Stimulated activated CD8-positive, alpha-beta memory T cell treated with anti-CD3 and anti-CD28 coated beads, Interleukin-15, amount 100 ng/mL, for 24 hours (primary cell): Measurements from ENCODE around the gene DCP1B.

Experiments used
- DNase-seq: peaks from one replicate; pipeline ENCODE4 v3.0.0-alpha.2; 2020; ENCODE audit warnings: low read depth

Gene DCP1B

DNA sequence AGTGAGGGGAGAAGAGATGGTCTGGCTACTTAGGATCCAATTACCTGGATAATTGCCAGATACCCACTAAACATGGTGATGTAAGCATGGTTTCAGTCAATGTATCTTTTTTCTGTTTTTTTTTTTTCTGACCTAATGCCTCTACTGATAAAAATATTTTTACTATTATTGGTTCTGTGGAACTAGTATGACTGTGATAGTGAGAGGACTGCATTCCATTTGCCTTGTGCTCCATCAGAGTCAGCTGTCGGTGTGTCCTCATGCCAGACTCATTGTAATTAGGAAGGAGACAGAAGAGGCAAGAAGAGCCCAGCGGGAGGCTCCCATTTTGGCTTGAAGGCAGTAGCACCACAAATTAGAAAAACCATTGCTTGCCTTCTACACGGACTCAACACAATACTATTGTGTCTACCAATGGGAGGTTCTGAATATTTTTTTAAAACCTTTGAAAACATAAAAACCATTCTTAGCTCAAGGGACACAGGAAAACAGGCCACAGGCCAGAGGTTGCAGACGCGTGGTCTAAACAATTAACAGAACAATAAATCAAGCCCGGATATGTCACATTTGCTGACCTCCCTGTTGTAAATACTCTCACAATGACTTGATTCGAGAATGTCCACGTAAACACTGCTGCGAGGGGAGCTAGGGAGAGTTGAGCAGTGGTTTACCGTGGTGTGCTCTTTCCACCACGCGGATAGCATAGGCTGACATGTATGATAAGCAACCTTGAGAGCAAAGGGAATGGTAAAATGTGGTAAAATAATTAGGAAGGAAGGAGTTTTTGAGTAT lies 13.5 kb upstream of the DCP1B start:
- DNase-seq, result no peak

DNA sequence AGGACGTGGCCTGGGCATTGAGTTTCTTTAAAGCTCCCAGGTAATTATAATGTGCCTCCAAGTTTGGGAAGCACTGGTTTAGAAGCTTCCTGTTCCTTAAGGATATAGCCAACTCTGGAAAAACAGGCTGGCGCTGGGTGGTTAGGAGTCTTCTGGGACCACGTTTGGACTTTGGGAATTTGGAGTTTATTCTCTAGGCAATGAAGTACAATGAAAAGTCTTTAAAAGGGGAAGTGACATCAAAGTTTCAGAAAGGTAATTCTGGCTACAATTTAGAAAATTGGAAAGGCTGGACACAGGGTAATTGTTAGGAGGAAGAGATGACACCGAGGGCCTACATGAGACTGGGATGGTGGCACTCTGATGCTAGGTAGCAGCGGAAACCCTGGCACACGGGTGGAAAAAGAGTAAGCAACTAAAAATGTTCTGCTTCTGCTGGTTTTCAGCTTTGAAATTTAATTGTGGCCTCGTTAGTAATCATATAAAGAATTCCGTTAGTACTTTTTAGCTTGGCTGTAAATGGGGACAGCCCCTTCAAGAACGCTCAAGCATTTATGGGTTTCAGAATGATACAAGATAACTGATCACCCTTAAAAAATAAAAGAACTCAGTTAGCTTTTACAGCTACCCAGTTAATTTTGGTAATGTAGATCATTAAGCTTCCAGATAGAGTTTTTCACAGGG lies 12.7 kb upstream of the DCP1B start:
- no peak for DNase-seq

DNA sequence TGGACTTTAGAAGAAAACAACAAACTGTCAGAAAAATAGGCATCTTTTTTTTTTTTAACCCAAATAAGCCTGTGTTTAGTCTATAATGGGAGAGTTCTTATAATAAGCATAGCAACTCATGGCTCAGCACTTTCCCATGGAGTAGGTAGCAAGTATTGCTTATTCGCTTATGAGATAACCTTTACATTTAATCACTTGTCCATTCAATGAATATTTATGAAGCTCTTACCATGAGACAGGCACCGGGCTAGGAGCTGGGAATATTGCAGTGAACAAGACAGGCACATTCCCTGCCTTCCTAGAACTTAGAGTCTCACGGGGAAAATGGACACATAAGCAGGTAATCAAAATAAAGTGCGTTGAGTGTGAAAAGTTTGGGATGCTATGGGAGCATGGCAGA lies 10.0 kb upstream of the DCP1B start:
- no peak for DNase-seq

DNA sequence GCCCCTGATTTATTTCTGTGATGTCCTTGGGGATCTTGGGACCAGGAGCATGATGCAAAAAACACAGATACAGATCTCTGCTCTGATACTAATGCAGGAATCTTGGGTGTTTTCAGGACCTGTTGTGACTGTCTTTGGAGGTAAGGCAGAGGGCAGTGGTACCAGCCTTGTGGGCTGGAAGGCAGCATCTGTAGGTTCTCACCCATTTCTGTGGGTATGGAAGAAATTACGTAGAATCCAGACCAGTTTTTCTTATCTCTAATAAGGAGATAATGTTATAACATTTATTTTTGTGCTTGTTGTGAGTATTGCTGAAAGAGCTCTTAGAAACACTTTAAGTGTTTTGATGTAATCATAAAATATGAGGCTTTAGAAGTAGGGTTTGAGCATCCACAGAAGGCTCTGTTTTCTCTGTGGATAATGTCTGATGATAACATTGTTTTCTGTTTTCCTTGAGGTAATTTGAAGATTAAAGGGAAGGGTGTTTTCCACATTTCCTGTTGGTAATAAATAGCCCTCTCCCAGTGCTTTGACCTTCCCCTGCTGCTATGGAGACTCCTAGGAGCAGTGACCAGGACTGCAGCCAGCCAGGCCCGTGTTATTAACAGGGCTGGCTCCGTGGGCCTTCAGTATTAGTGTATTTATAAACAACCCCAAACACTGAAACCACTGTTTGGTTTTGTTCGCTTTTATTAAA lies 9.4 kb upstream of the DCP1B start:
- DNase-seq, result no peak

DNA sequence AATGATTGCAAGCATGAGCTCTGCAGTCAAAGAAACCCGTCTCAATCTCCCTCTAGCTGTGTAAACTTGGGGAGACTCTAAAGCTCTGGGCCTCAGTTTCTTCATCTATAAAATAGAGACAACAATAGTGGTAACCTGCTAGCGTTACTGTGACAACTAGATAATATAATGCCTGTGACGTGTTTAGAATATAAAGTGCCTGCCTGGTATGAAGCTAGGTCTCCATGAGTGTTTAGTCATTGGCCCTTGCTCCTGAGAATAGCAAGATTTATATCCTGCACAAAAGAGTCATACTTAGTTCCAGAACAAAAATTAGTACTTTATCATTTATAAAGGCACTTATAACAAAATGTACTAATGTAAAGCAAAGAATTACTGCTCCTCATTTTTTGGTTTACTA lies 8.8 kb upstream of the DCP1B start:
- DNase-seq, result no peak

DNA sequence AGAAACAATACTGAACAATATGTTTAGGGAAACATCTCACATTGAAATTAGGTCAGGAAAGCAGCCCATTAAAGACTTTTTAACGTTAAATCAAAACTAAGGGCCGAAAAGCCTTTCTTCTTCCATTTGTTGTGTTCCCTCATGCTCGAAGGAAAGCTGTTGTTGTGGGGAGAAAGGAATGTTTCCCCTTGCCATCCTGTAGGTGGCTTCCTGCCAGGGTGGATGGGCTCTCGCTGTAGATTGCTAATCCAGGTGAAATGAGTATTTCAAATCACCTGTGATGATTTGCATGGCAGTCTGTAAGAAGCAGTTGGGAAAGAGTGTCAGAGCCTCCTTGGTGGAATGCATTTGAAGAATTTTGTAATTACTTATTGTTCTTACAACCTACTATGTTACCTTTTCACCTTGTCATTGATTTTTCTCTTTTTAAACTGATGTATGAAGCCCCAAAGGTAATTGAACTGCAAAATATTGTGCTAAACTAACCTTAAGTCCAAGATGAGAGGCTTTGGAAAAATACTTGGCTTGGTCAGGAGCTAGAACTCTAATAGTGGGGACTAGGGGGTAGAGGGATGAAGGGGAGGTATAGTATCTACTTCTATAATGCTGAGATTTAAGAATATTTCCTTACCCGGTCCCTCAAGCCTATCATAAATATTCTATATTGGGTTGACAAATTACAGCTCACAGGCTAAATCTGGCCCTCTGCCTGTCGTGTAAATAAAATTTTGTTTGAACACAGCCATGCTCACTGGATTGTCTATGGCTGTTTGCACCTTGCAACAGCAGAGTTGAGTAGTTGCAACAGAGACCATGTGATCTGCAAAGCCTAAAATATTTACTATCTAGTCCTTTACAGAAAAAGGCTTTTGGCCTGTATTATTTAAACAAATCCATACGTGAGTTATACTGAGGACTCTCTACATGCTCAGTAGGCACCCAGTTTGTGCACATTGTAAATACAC lies 7.7 kb upstream of the DCP1B start:
- no peak for DNase-seq

DNA sequence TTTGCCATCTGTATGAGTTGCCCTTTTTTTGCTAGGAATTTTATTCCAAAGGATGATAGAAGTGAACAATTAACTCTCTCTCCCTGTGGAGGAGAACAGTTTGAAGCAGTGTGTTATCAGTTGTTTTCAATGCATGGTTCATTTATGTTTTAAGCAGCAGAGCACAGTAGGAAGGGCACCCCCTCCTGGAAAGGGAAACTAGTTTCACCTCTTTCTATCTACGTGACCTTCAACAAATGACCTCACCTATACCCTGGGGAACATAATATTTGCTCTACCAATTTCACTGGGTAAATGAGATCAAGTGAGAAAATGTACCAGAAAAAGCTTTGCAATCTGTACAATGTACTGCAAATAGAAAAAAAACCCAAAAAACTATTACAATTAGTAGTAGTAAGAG lies 5.4 kb upstream of the DCP1B start:
- DNase-seq, result no peak

DNA sequence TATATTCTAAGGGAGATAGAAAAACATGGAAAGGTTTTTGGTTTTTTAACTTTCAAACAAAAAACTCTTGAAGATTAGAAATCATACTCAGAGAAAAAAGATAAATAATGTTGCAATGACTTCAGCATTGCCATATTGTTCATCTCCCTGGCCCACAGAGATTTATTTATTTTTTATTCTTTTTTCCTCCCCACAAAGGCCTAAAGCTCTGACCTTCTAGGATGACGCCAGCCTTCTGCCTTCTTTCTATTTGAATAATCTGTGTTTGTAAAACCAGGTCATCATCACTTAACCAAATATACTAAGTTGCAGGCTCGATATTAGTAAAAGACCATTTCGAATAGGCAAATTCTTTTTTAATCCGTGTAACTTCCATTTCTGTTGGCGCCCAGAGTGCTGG lies 4.4 kb upstream of the DCP1B start:
- DNase-seq, result no peak

DNA sequence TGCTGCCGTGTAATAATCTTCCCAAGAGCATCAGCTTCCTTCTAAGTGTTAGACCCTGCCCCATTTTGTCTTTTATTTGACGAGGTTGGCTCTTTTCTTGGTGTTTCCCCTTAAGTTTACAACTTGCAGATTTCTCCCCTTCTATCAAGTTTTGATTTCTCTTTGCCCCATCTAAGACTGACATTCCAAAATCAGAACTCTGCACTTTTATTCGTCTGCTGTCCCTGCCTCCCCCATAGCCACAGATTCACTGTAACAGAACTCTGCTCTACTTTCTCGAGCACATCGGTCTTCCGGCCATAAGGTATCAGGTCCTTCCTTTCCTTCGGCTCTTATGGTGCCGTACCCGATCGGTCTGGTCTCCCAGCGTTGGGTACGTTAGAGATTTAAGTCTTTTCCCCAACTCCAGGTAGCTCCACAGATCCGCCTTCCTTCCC lies 563 bp downstream of the DCP1B start:
- no peak for DNase-seq

DNA sequence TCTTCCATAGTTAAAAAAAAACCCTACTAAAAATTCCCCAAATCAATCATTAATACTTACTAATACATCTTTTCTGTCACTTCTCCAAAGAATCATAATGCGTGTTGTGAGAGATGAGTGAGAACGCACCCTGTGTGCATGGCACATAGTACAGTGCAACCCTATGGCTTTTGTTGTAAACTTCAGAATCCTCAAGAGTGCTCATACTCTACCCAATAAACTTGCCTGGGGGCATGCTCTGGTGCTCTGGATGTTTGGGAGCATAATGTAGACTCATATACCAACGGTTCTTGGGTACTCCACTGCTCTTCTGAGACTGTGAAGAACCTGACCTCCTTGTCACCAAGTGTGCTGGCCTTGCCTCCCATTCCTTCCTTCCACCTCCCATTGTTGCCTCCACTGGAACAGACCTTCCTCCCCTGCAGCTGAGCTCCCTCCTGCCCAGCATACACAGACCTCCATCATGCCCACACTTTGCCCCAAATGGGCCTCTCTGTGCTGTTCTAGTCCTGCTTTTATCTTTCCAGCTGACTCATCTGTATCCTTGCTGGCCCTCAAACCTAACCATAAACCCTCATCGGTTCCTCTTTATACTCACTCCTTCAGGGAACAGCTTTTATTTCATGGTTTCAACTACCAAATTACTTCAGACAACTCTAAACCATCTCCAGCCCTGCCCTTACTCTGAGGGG lies 8.9 kb downstream of the DCP1B start:
- DNase-seq, result no peak

DNA sequence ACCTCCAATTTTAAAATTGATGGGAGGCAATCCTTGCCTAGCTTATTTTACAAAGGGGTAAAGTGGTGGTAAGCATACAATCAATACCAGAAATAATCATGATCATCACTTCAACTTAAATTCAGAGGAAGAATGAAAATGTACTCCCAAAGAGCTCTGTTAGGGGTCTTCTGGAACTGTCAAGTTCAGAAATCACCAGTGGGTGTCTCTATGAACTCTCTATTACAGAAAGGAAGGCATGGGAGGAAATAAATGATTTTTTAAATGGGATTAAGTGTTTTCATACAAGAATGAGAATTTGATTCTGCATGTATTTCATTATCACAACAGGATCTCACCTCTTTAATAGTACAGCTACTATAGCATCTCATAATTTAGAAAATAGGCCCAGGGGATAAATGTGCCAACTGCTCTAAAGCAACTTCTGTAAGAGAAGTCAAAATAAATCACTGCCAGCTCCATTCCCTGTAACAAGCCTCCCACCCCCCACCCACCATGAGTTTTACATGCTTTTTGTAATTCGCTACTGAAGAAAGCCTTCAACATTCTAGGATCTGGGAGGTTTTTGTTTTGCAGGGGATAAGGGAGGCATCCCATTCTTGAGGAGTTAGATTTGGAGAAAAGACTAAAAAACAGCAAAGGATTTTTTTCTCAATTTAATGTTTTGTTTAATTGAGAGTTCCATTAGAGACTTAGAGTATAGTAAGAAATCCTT lies 9.7 kb downstream of the DCP1B start:
- DNase-seq, result no peak

DNA sequence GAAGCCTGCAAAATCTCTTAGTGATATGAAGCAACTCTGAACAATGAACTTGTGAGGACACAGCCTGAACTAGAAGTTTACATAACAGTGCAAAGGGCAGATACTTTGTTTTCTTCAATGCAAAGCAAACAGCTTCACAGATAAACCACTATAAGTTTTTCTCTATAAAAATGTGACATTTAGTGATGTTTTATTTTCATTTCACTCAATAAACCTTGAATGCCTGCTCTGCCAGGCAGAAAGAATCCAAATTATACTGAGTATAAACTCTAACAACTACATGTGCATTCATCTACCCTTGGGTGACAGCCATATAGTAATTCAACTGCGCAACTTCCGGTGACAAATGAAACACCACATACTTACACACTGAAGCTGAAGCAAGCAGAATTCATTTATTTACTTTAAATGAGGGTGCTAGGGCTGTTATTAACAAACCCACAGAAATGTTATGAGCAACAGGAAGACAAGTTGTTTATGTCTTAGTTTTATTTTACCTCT lies 10.3 kb downstream of the DCP1B start:
- DNase-seq, result no peak

DNA sequence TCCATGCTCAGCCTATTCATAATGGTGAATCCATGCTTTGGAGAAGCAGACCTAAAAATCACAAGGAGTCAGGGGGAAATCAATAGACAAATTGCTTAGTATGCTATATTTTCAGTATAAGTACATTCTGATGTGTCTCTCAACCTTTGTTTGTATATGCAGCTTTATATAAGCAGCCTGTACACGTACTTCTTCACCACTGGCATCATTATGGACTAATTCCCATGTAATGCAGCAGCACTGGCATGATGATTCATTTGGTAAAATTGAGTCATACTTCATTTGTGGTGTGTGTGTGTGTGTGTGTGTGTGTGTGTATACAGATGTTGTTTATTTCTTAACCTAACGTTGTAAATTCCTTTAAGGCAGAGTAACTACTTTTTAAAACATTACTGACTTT lies 10.9 kb downstream of the DCP1B start:
- DNase-seq, result no peak

DNA sequence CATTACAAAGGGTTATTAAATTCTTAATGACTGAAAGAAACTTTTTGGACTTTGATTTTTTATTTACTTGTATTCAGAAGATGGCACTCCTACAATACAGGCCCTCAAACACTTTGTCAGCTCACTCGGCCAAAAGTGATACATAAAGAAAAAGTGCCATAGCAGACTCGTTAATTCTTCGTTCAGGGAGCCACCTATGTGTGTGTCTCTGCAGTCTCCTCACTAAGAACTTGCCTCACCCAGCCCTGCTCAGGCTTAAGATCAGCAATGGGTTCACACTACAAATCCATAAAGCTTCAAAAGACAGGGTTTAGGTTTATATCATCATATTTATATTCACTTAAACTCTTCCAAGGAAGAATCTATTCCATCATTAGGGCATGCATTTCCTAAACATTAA lies 11.5 kb downstream of the DCP1B start:
- no peak for DNase-seq

DNA sequence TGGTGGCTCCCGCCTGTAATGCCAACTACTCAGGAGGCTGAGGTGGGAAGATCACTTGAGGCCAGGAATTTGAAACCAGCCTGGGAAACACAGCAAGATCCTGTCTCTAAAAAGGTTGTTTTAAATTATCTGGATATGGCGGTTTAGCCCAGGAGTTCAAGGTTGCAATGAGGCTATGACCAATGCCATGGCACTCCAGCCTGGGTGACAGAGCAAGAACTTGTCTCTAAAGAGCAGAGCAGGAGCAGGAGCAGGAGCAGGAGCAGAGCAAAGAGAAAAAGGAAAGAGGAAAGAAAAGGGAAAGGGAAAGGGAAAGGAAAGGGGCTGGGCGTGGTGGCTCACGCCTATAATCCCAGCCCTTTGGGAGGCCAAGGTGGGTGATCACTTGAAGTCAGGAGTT lies 15.1 kb downstream of the DCP1B start:
- no peak for DNase-seq

DNA sequence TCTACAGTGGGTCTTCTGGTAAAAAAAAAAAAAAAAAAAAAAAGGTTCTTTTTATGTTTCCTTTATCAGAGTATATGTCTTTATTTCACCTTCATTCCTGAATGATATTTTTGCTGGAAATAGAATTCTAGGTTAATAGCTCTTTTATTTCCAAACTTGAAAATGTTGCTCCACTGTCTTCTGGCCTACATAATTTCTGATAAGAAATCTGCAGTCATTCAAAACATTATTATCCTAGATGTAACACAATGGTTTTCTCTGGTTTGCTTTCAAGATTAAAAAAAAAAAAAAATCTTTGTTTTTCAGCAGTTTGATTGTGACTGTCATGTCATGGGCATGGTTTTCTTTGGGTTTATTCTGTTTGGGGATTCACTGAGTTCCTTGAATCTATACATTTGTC lies 19.5 kb downstream of the DCP1B start:
- DNase-seq, result no peak

DNA sequence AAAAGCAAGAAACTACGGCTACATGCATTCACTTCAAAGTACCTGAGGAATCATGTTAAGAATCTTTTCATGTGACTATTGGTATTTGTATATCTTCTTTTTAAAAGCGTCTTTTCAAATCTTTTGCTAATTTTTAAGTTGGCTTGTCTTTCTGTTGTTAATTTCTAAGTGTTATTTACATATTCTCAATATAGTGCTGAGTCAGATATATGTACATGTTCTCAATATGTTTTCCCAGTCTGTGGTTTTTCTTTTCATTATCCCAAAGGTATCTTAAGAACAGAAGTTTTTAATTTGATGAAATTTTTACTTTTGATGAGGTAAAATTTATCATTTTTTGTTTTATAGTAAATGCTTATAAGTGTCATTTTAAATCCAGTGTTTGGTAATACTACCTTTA lies 24.0 kb downstream of the DCP1B start:
- DNase-seq, result no peak

DNA sequence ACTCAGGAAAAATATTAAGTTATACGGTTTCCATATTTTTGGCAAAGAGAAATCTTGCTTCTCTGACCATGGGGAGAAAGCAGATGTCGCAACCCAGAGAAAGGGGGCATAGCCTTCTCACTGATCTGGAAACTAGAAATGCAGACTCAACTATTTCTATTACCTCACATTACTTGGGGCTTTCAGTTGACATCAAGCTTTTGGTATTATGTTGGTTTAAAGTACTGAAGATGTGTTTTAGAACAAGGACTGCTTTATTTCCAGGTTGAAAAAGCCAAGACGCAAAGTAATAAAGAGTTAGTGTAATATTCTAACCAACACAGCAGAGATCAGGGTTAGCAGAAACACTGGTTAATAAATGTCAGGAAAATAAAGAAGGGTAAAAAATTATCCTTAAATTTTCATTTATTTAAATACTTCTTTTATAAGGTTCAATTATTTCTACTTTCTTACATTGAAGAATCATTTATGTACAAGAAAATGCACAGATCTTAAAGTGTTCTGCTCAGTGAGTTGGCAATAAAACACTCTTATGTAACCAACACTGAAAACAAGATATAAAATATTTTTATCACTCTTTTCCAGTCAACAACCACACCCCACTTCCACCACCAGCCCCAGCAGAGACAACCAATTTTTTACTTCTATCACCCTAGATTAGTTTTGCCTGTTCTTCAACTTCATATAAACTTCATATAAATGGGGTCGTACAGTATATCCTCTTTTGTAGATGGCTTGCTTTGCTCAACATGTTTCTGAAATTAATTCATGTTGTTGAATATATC lies 26.0 kb downstream of the DCP1B start:
- no peak for DNase-seq

DNA sequence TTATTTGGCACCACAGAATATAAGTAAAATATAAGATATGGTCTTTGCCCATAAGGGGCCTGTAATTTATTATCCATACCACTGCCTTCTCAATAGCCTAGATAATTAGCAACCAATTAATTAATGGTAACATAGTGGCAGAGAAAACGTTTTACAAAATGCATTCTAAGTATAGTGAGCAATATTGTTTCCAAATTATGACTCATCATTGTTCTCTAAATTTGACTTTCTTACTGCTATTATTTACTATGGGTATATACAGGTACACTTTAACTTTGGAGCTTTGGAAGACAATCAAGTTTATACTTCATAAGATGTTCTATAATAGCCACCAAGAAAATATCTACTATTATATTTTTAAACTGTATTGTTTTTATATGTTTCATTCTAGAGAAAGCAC lies 26.7 kb downstream of the DCP1B start:
- no peak for DNase-seq

DNA sequence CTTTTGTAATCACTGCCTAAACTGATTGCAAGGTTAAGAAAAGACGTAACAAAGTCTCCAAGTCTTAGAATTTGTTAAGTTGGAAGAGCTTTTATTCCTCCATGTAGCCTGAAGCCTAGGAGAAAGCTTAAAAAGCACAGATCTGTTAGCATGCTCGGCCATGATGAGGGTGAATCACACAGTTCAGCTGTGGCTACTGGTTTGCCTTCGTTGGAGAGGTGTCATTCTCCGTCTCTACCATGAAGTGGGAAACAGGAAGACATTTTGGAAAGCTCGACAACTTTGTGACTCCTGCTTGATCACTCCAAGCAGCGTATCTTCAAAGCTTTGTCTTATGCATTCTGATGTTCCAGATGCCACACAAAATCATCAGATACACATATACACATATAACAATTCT lies 27.1 kb downstream of the DCP1B start:
- DNase-seq, result no peak
